WERI-Rb-1 (cell line): ENCODE measurements around the gene GPR176.
A peak's percentile ranks its signal among the peaks of the same experiment; 100 is the strongest.

Experiments
- DNase-seq: peaks from one replicate; pipeline ENCODE4 v3.0.0-alpha.2; 2020
- H3K27ac ChIP-seq: fragments of 250-450 bp; sonication (Bioruptor Pico); 2 replicates; pipeline ENCODE4 v1.5.1; 2020; ENCODE audit warnings: mild to moderate bottlenecking, moderate library complexity
- H3K27me3 ChIP-seq: fragments of 250-450 bp; sonication (Bioruptor Pico); 2 replicates; pipeline ENCODE4 v1.5.1; 2021; ENCODE audit warnings: mild to moderate bottlenecking, low read depth, moderate library complexity; ENCODE audit not compliant: insufficient read depth, severe bottlenecking
- H3K36me3 ChIP-seq: fragments of 250-450 bp; sonication (Bioruptor Pico); 2 replicates; pipeline ENCODE4 v1.5.1; 2020; ENCODE audit warnings: mild to moderate bottlenecking, moderate library complexity
- H3K4me3 ChIP-seq: 2 replicates; pipeline ENCODE4 v1.5.1; 2011; ENCODE audit warnings: low read depth, mild to moderate bottlenecking, control low read depth, low read length
- H3K9me3 ChIP-seq: fragments of 250-450 bp; sonication (Bioruptor Pico); 2 replicates; pipeline ENCODE4 v1.5.1; 2021; ENCODE audit warnings: mild to moderate bottlenecking, moderate library complexity; ENCODE audit not compliant: severe bottlenecking
- CTCF ChIP-seq: IDR thresholded peaks from 2 replicates; pipeline ENCODE4 v1.5.1; 2011; ENCODE audit warnings: low read depth, mild to moderate bottlenecking, control low read depth, inconsistent platforms, low read length

Gene GPR176

DNA sequence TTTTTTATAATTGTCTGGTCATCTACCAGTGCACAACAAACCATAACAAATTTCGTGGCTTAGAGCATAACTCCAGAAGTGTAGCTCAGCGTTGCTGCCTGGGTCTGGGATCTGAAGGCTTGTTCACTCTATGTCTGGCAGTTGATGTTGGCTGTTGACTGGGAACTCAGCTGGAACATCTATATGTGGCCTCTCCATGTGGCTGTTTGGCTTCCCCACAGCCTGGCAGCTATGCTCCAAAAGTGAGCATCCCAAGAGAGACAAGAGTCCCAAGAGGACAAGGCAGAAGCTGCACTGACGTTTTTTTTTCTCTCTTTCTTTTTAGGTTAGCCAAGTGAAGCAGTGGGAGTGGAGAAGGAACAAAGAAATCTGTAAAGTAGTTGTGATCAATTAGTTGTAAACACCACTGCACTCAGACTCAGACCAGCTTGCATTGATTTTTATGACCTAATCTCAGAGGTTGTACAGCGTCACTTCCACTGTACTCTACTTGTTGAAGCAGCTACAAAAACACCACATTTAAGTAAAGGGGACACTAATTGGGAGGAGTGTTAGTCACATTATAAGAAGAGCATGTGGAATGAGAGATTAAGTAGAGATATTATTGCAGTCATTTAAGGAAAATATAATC lies 2.5 kb upstream of the GPR176 start:
- Histone ChIP-seq H3K27me3 (peaks cover 14% of the 10 kb centered on the region), H3K4me3 (no peak overlapping the region), H3K36me3 (no peaks in the 10 kb centered on the region), H3K27ac (no peak overlapping the region), H3K9me3 (no peaks in the 10 kb centered on the region)
- no peak for DNase-seq
- TF ChIP-seq CTCF: no peak

- DNase-seq: no peak
- peak overlapping the region; percentile 64 for H3K4me3 ChIP-seq
- H3K27ac ChIP-seq: peak overlapping the region; percentile 48
- no peak for TF ChIP-seq CTCF
- H3K9me3 ChIP-seq: no peaks in the 10 kb centered on the region
- H3K27me3 ChIP-seq: peaks cover 14% of the 10 kb centered on the region
- H3K36me3 ChIP-seq: no peaks in the 10 kb centered on the region
Observed at GRCh38 chr15:39921274-39921638, 1.2 kb upstream of the GPR176 start.

GRCh38 chr15:39920510-39921273 lies 626 bp upstream of the GPR176 start:
- Histone ChIP-seq H3K27me3 (peaks cover 14% of the 10 kb centered on the region), H3K4me3 (peak overlapping the region; percentile 64), H3K36me3 (no peaks in the 10 kb centered on the region), H3K9me3 (no peaks in the 10 kb centered on the region), H3K27ac (peak overlapping the region; percentile 48)
- TF ChIP-seq CTCF: no peak
- peak; percentile 68 for DNase-seq

GRCh38 chr15:39919411-39919747 lies 687 bp downstream of the GPR176 start:
- no peak overlapping the region for H3K27ac ChIP-seq
- no peaks in the 10 kb centered on the region for H3K36me3 ChIP-seq
- H3K9me3 ChIP-seq: no peaks in the 10 kb centered on the region
- TF ChIP-seq CTCF: no peak
- peak overlapping the region; percentile 64 for H3K4me3 ChIP-seq
- no peak for DNase-seq
- H3K27me3 ChIP-seq: peaks cover 14% of the 10 kb centered on the region

GRCh38 chr15:39918688-39919385 lies 1.2 kb downstream of the GPR176 start:
- H3K27me3 ChIP-seq: peaks cover 14% of the 10 kb centered on the region
- no peak for DNase-seq
- no peaks in the 10 kb centered on the region for H3K36me3 ChIP-seq
- no peaks in the 10 kb centered on the region for H3K9me3 ChIP-seq
- H3K4me3 ChIP-seq: no peak overlapping the region
- no peak overlapping the region for H3K27ac ChIP-seq
- no peak for TF ChIP-seq CTCF
